Measurements from ENCODE around the gene TBX19. TPM values are rescaled to one million over a fixed set of nuclear protein-coding genes. Genes with fewer than 3 reads are reported as not detected.

The TBX19 gene
- polyA plus RNA-seq, 1 donor (not counting 4 experiments of a cell fraction or from before 2014, with no cell fraction given), result 0.93 TPM

DNA sequence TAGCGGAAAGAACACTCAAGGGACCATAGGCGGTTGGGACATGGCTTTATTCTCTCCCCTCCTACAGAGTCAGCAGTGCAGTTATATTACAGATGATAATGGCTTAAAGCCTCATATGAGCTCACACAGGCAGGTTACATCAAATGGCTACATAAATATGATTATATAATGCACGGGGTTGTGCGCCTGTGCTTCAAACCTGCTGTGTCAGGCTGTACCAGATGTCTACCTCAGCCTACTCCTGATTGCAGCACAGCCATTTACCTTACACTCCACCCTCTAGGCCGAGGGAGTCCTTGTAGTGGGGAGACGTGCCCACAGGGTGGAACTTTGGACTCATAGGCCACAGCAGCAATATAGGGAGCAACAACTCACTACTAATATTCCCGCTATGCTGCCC, 16.4 kb upstream of the TBX19 start:
- H3K9me1 ChIP-seq (ENCODE audit: control insufficient read depth, extremely low read depth, insufficient read depth, low read length), result no peaks in the 10 kb centered on the region
- no peak overlapping the region for H3K4me2 ChIP-seq (ENCODE audit: control insufficient read depth, extremely low read depth, insufficient read depth, low read depth, low read length)
- FAIRE-seq (no peak), DNase-seq (ENCODE audit: low read depth, low spot score) (no peak)
- H3K4me3 ChIP-seq (ENCODE audit: control insufficient read depth in 2 of 3, extremely low read depth in 1 of 3, insufficient read depth in 2 of 3, low read depth in 1 of 3, low read length in 3 of 3), result no peak overlapping the region
- no peak overlapping the region for H3K27ac ChIP-seq (ENCODE audit: control insufficient read depth, insufficient read depth, low read length)
- H3K9ac ChIP-seq (ENCODE audit: control insufficient read depth, extremely low read depth, insufficient read depth, low read length), result no peak overlapping the region
- no peaks in the 10 kb centered on the region for H3K9me3 ChIP-seq (ENCODE audit: control insufficient read depth, low read depth, low read length)
- dilution Hi-C loops (cut with MboI; ENCODE audit: extremely low pct_ligation_motif_present, low sequenced_read_pairs), result no loop called here
- no peaks in the 10 kb centered on the region for H3K27me3 ChIP-seq (ENCODE audit: control insufficient read depth, extremely low read depth, insufficient read depth, low read length)
- H2AFZ ChIP-seq (ENCODE audit: control insufficient read depth, low read length), result no peak overlapping the region
- no peaks in the 10 kb centered on the region for H3K79me2 ChIP-seq (ENCODE audit: control insufficient read depth, insufficient read depth, low read length)
- peaks cover 23% of the 10 kb centered on the region for H3K4me1 ChIP-seq (ENCODE audit: control insufficient read depth, extremely low read depth, insufficient read depth, low read length)
- no peaks in the 10 kb centered on the region for H4K20me1 ChIP-seq (ENCODE audit: control insufficient read depth, extremely low read depth, insufficient read depth, low read length)
- TF ChIP-seq, protein P1, sequence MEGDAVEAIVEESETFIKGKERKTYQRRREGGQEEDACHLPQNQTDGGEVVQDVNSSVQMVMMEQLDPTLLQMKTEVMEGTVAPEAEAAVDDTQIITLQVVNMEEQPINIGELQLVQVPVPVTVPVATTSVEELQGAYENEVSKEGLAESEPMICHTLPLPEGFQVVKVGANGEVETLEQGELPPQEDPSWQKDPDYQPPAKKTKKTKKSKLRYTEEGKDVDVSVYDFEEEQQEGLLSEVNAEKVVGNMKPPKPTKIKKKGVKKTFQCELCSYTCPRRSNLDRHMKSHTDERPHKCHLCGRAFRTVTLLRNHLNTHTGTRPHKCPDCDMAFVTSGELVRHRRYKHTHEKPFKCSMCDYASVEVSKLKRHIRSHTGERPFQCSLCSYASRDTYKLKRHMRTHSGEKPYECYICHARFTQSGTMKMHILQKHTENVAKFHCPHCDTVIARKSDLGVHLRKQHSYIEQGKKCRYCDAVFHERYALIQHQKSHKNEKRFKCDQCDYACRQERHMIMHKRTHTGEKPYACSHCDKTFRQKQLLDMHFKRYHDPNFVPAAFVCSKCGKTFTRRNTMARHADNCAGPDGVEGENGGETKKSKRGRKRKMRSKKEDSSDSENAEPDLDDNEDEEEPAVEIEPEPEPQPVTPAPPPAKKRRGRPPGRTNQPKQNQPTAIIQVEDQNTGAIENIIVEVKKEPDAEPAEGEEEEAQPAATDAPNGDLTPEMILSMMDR (optimal IDR thresholded peaks at IDR 0.05 in 1 of 3, IDR thresholded peaks at IDR 0.05 in 1 of 3, conservative IDR thresholded peaks at IDR 0.05 in 1 of 3; ENCODE audit: extremely low read depth in 1 of 3, insufficient read depth in 2 of 3, low read length in 3 of 3), result no peak
- TF ChIP-seq EZH2 (IDR thresholded peaks at IDR 0.05; ENCODE audit: low read length), result no peak
- H3K36me3 ChIP-seq (ENCODE audit: control insufficient read depth in 2 of 2, extremely low read depth in 1 of 2, insufficient read depth in 2 of 2, low read length in 2 of 2), result no peaks in the 10 kb centered on the region

DNA sequence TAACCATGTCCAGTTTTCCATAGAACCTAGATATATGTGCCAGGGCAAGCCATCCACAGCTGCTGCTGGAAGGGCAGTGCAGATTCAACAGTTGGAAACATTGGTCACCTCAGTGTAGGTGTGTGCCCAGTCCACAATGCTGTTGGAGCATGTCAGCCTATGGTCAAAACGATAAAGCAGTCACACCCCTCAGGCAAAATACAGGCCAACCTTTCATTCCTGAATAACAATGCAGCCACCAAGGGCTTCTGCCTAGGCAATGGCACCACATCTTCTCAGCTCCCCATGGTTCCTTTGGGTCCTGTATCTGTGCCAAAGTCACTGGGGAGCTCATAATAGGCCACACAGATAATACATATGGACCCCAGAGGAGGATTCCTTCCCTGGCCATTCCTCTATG, 15.1 kb upstream of the TBX19 start:
- H2AFZ ChIP-seq (ENCODE audit: control insufficient read depth, low read length), result no peak overlapping the region
- H3K9me3 ChIP-seq (ENCODE audit: control insufficient read depth, low read depth, low read length), result no peaks in the 10 kb centered on the region
- H3K4me2 ChIP-seq (ENCODE audit: control insufficient read depth, extremely low read depth, insufficient read depth, low read depth, low read length), result no peak overlapping the region
- DNase-seq (ENCODE audit: low read depth, low spot score) (no peak), FAIRE-seq (no peak)
- no peak overlapping the region for H3K4me3 ChIP-seq (ENCODE audit: control insufficient read depth in 2 of 3, extremely low read depth in 1 of 3, insufficient read depth in 2 of 3, low read depth in 1 of 3, low read length in 3 of 3)
- TF ChIP-seq EZH2 (IDR thresholded peaks at IDR 0.05; ENCODE audit: low read length), result no peak
- TF ChIP-seq, protein P1 (optimal IDR thresholded peaks at IDR 0.05 in 1 of 3, IDR thresholded peaks at IDR 0.05 in 1 of 3, conservative IDR thresholded peaks at IDR 0.05 in 1 of 3; ENCODE audit: extremely low read depth in 1 of 3, insufficient read depth in 2 of 3, low read length in 3 of 3), result no peak
- no peaks in the 10 kb centered on the region for H3K27me3 ChIP-seq (ENCODE audit: control insufficient read depth, extremely low read depth, insufficient read depth, low read length)
- H3K4me1 ChIP-seq (ENCODE audit: control insufficient read depth, extremely low read depth, insufficient read depth, low read length), result peaks cover 20% of the 10 kb centered on the region
- H3K36me3 ChIP-seq (ENCODE audit: control insufficient read depth in 2 of 2, extremely low read depth in 1 of 2, insufficient read depth in 2 of 2, low read length in 2 of 2), result no peaks in the 10 kb centered on the region
- dilution Hi-C loops (cut with MboI; ENCODE audit: extremely low pct_ligation_motif_present, low sequenced_read_pairs), result no loop called here
- no peak overlapping the region for H3K27ac ChIP-seq (ENCODE audit: control insufficient read depth, insufficient read depth, low read length)
- H3K79me2 ChIP-seq (ENCODE audit: control insufficient read depth, insufficient read depth, low read length), result no peaks in the 10 kb centered on the region
- H3K9me1 ChIP-seq (ENCODE audit: control insufficient read depth, extremely low read depth, insufficient read depth, low read length), result no peaks in the 10 kb centered on the region
- H4K20me1 ChIP-seq (ENCODE audit: control insufficient read depth, extremely low read depth, insufficient read depth, low read length), result no peaks in the 10 kb centered on the region
- no peak overlapping the region for H3K9ac ChIP-seq (ENCODE audit: control insufficient read depth, extremely low read depth, insufficient read depth, low read length)

All from keratinocyte (primary cell).